A549 (cell line): Measurements from ENCODE around the gene JADE3.

Experiments used
- CHD2 ChIP-seq: fragments of 150-350 bp; IDR thresholded peaks from 2 replicates; pipeline ENCODE4 v1.6.1; 2014; ENCODE audit warnings: low read length; ENCODE audit not compliant: partially characterized antibody
- EP300 ChIP-seq, 2 experiments: fragments of >200 bp; sonication (Bioruptor Twin); formaldehyde crosslinking; IDR thresholded peaks; 2 replicates in 1 of 2; 3 replicates in 1 of 2; pipeline ENCODE4 v1.6.1; 2016 to 2017
- NR3C1 ChIP-seq: fragments of >200 bp; sonication (Bioruptor Twin); formaldehyde crosslinking; IDR thresholded peaks from 3 replicates; pipeline ENCODE4 v1.6.1; 2017
- POLR2A ChIP-seq: IDR thresholded peaks from 2 replicates; pipeline ENCODE4 v1.6.1; 2012; ENCODE audit warnings: mild to moderate bottlenecking, low read length
- REST ChIP-seq: fragments of 200-600 bp; sonication (generic); IDR thresholded peaks from 2 replicates; pipeline ENCODE4 v1.6.1; 2016; ENCODE audit warnings: antibody characterized with exemption, mild to moderate bottlenecking, moderate library complexity
- USF2 ChIP-seq: fragments of 450-650 bp; IDR thresholded peaks from 2 replicates; pipeline ENCODE4 v1.6.1; 2014; ENCODE audit warnings: antibody characterized with exemption
- TF ChIP-seq, protein P1 (sequence below): fragments of >200 bp; sonication (Bioruptor Twin); formaldehyde crosslinking; IDR thresholded peaks from 3 replicates; pipeline ENCODE4 v1.5.1; 2016

- TF ChIP-seq REST, result no peak
- no peak for TF ChIP-seq POLR2A
- TF ChIP-seq, protein P1, sequence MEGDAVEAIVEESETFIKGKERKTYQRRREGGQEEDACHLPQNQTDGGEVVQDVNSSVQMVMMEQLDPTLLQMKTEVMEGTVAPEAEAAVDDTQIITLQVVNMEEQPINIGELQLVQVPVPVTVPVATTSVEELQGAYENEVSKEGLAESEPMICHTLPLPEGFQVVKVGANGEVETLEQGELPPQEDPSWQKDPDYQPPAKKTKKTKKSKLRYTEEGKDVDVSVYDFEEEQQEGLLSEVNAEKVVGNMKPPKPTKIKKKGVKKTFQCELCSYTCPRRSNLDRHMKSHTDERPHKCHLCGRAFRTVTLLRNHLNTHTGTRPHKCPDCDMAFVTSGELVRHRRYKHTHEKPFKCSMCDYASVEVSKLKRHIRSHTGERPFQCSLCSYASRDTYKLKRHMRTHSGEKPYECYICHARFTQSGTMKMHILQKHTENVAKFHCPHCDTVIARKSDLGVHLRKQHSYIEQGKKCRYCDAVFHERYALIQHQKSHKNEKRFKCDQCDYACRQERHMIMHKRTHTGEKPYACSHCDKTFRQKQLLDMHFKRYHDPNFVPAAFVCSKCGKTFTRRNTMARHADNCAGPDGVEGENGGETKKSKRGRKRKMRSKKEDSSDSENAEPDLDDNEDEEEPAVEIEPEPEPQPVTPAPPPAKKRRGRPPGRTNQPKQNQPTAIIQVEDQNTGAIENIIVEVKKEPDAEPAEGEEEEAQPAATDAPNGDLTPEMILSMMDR, result no peak
- no peak for TF ChIP-seq EP300 (IDR thresholded peaks at IDR 0.05)
- no peak for TF ChIP-seq USF2
- TF ChIP-seq NR3C1, result no peak
- no peak for TF ChIP-seq CHD2
Measured at GRCh38 chrX:46922611-46923010, 10.4 kb downstream of the JADE3 start.
